ENCODE measurements around the gene TBKBP1.

Gene TBKBP1

DNA sequence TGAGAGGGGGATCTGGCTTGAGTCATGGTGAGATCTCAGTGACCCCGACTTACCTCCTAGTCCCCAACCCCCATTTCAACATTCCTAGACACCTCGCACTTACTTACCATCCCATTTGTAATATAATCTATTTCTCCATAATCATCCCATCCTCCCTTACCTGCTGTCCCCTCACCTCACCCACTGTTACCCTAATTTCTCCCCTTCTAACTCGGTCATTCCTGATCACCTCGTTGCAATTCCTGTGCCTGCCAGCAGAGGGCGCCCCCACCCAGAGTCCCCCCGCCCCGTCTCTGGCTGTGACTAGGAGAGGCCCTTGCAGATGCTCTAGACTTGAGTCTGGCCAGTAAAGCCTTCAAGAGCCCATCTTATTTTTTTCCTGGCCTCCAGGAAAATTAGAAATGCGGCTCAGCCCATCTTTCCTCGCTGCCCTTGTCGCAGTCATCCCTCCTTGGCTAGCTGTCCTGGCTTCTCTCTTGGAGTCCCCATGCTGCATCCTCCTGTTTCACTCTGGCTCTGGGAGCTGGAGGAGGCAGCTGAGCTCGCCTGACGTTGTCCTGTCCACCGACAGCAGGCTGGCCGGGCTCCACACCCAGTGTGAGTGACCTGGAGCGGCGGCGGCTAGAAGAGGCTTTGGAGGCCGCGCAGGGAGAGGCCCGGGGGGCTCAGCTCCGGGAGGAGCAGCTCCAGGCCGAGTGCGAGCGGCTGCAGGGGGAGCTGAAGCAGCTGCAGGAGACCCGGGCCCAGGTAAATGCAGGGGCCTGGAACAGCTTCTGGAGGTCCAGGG lies 5.0 kb downstream of the TBKBP1 start:
- CTCF ChIA-PET = interaction anchor here (0.6 to 7.5 kb wide), 26 partner anchors 9 to 191 kb away, joined by 3 to 128 read pairs (median 4); partner anchors contain the start of gene TBX21

DNA sequence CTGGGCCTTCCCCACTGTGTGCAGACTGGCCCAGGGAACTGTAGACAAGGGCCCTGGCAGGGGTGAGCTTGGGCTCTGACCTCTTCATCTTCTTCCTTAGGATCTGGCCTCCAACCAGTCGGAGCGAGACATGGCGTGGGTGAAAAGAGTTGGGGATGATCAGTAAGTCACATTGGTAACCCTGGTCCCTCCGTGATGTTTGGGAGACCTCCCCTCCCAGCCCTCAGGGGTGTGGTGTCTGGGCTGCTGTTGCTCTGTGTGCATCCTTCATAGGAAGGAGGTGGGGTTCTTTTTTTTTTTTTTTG lies 5.5 kb downstream of the TBKBP1 start:
- DNase-seq = no peak
- H3K36me3 Mint-ChIP-seq = peaks cover under 1% of the 10 kb centered on the region
- no peak overlapping the region for H3K27ac Mint-ChIP-seq
- H3K27me3 Mint-ChIP-seq = peaks cover 8% of the 10 kb centered on the region
- CTCF ChIA-PET = interaction anchor here (0.6 to 7.5 kb wide), 24 partner anchors 9 to 190 kb away, joined by 3 to 128 read pairs (median 4); partner anchors contain the start of gene TBX21
- no peaks in the 10 kb centered on the region for H3K9me3 Mint-ChIP-seq
- H3K4me1 Mint-ChIP-seq = peaks cover 59% of the 10 kb centered on the region
- no peak overlapping the region for H3K4me3 Mint-ChIP-seq

More for the DNA sequence above, 5.0 kb downstream of the TBKBP1 start:
- H3K36me3 Mint-ChIP-seq = no peaks in the 10 kb centered on the region
- no peak overlapping the region for H3K27ac Mint-ChIP-seq
- H3K4me1 Mint-ChIP-seq = peaks cover 54% of the 10 kb centered on the region
- no peaks in the 10 kb centered on the region for H3K9me3 Mint-ChIP-seq
- peaks cover 8% of the 10 kb centered on the region for H3K27me3 Mint-ChIP-seq
- peak; percentile 87 for DNase-seq
- no peak overlapping the region for H3K4me3 Mint-ChIP-seq

DNA sequence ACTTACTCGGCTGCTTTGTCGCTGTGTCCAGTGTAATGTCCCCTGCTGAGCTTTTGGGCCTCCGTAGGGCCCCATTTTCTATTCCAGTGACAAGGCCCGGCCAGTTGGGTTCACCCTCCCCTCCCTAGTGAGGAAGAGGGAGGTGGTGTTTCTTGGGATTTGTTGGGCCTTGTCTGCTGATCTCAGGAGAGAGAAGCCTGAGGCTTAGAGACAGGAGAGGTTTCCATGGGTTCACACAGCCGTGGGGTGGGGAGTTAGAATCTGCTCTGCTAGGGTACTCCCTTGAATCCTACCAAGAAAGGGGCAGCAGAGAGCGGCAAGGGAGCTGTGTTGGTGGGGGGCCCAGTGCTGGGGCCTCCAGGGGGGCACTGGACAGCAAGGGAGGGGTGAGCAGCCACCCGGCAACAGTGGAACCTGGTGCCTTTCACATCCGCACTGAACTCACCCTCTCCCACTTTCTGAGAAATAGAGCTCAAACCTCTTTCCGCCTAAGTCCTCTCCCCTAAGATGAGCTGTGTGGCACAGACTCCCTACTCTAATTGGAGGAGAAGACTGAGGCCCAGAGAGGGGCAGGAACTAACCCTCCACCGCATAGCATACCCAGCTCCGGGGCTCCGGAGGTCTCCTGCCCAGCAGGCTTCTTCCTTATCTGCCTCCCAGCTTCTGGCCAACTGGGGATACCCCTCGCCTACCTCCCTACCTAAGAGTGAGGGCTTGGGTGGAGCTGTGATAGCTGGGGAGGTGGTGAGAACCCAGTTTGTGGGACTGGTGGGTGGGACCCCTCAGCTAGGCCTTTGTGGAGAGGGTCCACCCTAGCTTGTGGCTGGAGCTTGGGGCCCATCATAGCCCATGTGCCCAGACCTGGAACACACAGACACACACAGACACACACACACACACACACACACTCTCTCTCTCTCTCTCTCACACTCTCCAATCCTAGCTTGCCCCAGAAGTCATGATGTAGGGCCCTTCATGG lies 6.8 kb downstream of the TBKBP1 start:
- Mint-ChIP-seq H3K36me3 (peaks cover 1% of the 10 kb centered on the region), H3K4me1 (peaks cover 63% of the 10 kb centered on the region), H3K27ac (peak overlapping the region; percentile 82), H3K9me3 (no peaks in the 10 kb centered on the region), H3K27me3 (peaks cover under 1% of the 10 kb centered on the region), H3K4me3 (peak overlapping the region; percentile 38)
- CTCF ChIA-PET = interaction anchor here (1.0 to 7.5 kb wide), 9 partner anchors 16 to 101 kb away, joined by 3 to 128 read pairs (median 11); partner anchors contain the start of gene TBX21
- no peak for DNase-seq

DNA sequence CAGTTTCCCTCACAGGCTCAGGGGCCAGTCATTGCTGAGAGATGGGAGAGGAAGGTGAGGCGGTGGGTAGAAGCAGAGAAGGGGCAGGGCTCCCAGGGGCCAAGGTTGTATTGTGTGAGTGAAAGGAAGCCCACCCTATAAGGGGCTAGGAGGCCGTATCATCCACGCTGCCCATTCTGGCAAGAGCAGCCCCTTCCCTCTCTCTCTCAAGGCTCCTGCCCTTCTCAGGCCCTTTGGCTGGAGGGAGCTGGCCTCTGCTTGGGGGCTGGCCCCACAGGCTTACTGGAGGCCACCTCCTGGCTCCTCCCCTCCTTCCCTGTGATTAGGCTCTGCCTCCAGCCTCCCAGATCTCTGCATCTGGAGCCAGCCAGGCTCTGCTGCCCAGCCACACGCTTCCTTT lies 7.6 kb downstream of the TBKBP1 start:
- Mint-ChIP-seq H3K27me3 (no peaks in the 10 kb centered on the region), H3K9me3 (no peaks in the 10 kb centered on the region), H3K36me3 (peaks cover 1% of the 10 kb centered on the region), H3K27ac (peak overlapping the region; percentile 68), H3K4me1 (peaks cover 68% of the 10 kb centered on the region), H3K4me3 (no peak overlapping the region)
- no peak for DNase-seq
- CTCF ChIA-PET = interaction anchor here (0.9 to 7.5 kb wide), 7 partner anchors 15 to 100 kb away, joined by 3 to 128 read pairs (median 11); partner anchors contain the start of gene TBX21

DNA sequence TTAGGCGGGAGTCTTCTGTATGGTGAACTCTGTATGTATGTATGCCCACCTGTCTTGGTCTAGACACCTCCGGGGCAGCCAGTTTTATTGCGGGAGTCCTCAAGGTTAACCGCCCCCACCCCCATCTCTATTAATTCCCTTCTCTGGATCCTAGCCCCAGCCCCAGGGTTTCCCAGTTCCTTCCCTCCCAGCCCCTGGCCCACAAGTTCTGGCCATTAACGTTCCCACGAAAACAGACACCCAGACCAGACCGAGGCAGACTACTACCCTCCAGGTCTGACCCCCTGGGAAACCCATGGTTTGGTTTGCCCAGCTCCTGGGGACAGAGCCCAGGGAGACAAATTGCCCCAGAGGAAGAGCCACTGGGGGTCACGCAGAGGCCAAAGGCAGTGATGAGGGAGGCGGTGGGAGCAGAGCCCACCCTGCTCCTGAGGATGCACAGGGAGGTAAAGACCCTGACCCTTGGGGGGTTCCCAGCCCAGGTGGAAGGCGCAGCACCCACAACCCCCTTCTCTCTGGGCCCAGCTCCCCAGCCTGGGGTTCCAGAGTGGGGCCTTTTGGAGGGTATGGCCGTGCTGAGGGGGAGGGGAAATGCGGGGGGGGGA lies 8.5 kb downstream of the TBKBP1 start:
- Mint-ChIP-seq H3K4me3 (no peak overlapping the region), H3K9me3 (no peaks in the 10 kb centered on the region), H3K27ac (peak overlapping the region; percentile 68), H3K4me1 (peaks cover 77% of the 10 kb centered on the region), H3K27me3 (no peaks in the 10 kb centered on the region), H3K36me3 (peaks cover 1% of the 10 kb centered on the region)
- no peak for DNase-seq
- CTCF ChIA-PET = interaction anchor here (0.6 to 7.5 kb wide), 5 partner anchors 14 to 48 kb away, joined by 3 to 128 read pairs (median 83); partner anchors contain the start of gene TBX21

DNA sequence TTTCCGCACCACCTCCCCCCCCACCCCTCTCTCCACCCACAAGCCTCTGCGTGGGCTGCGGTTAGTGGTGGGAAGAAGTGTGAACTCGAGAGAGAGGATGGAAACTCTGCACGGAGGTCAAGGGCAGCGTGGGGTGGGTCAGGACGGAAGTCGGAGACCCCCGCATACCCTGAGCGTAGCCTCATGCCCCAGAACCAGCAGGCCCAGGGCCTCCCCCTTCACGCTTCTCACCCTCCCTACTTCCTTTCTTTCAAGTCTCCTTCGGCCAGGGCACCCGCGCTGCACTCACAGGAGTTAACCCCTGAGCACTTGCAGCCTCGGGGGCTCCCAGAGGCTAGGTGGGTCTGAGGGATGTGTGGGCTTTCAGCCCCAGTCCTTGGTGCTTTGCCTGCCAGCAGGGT lies 9.2 kb downstream of the TBKBP1 start:
- H3K4me3 Mint-ChIP-seq = peak overlapping the region; percentile 53
- peak overlapping the region; percentile 89 for H3K27ac Mint-ChIP-seq
- H3K9me3 Mint-ChIP-seq = no peaks in the 10 kb centered on the region
- H3K4me1 Mint-ChIP-seq = peaks cover 81% of the 10 kb centered on the region
- peak; percentile 65 for DNase-seq
- peaks cover 1% of the 10 kb centered on the region for H3K36me3 Mint-ChIP-seq
- H3K27me3 Mint-ChIP-seq = no peaks in the 10 kb centered on the region
- CTCF ChIA-PET = interaction anchor here (7.3 to 7.5 kb wide), 2 partner anchors 14 to 28 kb away, joined by 83 to 98 read pairs; partner anchors contain the start of gene TBX21

DNA sequence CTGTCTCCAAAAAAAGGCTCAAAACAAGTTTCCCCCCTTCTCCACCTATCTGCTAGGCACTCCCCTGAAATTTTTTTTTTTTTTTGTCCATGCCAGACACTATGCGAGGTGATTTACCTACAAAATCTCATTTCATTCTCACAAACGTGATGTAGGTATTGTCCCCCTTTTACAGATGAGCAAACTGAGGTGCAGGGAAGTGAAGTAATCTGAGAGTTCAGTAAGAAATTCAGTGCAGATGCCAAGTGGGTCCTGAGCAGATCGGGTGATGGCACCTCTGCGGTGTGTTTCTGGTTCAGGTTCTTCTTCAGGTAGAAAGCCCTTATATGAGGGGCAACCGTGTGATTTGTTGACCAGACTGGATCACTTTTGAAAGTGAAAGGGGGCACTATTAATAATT lies 9.7 kb downstream of the TBKBP1 start:
- Mint-ChIP-seq H3K27ac (peak overlapping the region; percentile 89), H3K4me3 (peak overlapping the region; percentile 53), H3K4me1 (peaks cover 80% of the 10 kb centered on the region), H3K27me3 (no peaks in the 10 kb centered on the region), H3K36me3 (peaks cover 1% of the 10 kb centered on the region), H3K9me3 (no peaks in the 10 kb centered on the region)
- DNase-seq = no peak
- CTCF ChIA-PET = interaction anchor here (1.1 to 7.5 kb wide), 6 partner anchors 13 to 39 kb away, joined by 3 to 98 read pairs (median 8); partner anchors contain the start of gene TBX21

DNA sequence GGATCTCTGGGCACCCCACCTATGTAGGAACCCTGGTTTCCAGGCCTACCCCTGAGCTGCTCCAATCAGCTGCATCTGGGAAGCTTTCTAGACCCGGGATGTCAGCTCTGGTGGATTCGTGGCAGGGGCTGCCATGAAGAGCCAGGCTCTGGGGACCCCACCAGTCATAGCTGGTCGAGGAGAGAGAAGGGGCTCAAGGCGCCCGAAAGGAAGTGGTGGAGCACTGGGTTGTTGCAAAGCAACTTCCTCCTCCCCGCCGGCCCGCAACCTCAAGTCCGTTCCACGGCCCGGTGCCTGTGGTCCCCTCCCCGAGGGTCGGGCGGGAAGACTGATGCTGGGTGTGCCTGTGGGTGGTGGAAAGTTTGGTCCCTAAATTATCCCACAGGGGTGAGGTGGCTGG lies 10.2 kb downstream of the TBKBP1 start:
- peaks cover 1% of the 10 kb centered on the region for H3K36me3 Mint-ChIP-seq
- H3K4me3 Mint-ChIP-seq = peak overlapping the region; percentile 53
- peak overlapping the region; percentile 89 for H3K27ac Mint-ChIP-seq
- H3K4me1 Mint-ChIP-seq = peaks cover 76% of the 10 kb centered on the region
- CTCF ChIA-PET = interaction anchor here (1.1 to 1.6 kb wide), 5 partner anchors 14 to 40 kb away, joined by 3 to 11 read pairs (median 5); no protein-coding TSS in a partner anchor
- H3K9me3 Mint-ChIP-seq = no peaks in the 10 kb centered on the region
- no peaks in the 10 kb centered on the region for H3K27me3 Mint-ChIP-seq
- DNase-seq = peak; percentile 32

DNA sequence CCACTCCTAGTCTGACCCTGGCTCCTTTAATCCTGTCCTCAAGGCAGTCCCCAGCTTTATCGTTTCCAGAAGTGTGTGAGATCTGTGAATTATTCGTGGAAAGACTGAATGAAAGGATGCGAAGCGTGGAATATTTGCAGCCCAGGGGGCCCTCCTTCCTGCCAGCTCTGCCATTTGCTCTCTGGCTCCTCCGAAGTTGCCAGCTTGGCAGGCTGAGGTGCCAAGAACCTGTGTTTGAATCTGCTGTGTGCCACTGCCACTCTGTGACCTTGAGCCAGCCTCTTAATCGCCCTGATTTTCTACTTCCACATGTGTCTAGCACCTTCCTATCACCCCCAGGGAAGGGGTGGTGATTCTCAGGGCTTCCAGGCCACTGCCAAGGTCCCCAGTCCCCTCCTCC lies 10.8 kb downstream of the TBKBP1 start:
- no peak for DNase-seq
- Mint-ChIP-seq H3K27ac (peak overlapping the region; percentile 89), H3K27me3 (no peaks in the 10 kb centered on the region)

DNA sequence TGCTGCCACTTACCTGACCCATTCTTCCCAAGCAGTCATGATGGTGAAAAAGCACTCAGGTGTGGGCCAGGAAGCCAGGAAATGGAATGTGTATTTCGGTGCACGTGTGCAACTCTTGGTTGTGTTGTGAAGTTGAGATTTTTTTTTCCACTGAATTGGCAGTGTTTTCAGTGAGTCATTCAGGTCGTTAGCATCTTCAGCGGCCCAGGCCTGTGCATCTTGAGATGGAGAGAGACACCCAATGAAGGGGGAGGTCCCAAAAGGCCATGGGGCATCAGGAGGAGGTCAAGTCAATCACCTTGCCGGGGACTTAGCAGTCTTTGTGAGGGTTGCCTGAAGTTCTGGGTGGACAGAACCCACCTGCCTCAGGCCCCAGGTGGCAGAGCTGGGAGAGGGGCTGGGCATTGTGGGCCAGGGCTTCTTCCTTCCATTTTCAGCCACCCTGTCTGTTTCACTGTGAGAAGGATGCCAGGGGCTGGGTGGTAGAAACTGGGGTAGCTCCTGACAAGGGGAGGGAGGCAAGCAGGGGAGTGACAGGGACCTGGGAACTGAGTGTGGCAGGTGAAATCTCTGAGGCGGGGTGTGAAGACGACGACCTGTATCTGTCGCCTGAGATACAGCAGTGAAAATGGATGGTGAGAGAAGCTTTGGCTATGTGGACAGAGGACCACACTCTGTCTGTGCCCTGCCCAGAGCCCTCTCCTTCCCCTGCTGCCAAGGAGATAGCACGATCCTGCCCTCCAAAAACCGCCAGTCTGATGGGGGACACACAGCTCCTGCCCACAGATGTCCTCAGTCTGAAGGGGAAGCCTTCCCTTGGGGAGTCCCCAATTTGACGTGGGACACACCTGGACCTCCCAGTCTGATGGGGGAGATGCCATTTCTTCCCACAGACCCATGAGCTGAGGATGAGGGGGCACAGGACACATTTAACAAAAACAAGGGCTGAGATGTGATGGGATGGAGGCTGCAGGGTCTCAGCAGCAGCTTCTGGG lies 11.9 kb downstream of the TBKBP1 start:
- peak; percentile 58 for DNase-seq
- H3K36me3 Mint-ChIP-seq = peaks cover 1% of the 10 kb centered on the region
- CTCF ChIA-PET = interaction anchor here (0.8 to 3.3 kb wide), 6 partner anchors 12 to 37 kb away, joined by 3 to 24 read pairs (median 3); partner anchors contain the start of gene TBX21
- no peaks in the 10 kb centered on the region for H3K27me3 Mint-ChIP-seq
- peak overlapping the region; percentile 89 for H3K27ac Mint-ChIP-seq
- H3K9me3 Mint-ChIP-seq = no peaks in the 10 kb centered on the region
- peak overlapping the region; percentile 34 for H3K4me3 Mint-ChIP-seq
- peaks cover 72% of the 10 kb centered on the region for H3K4me1 Mint-ChIP-seq

More for the DNA sequence above, 10.8 kb downstream of the TBKBP1 start:
- peaks cover 1% of the 10 kb centered on the region for H3K36me3 Mint-ChIP-seq
- H3K4me3 Mint-ChIP-seq = peak overlapping the region; percentile 41
- no peaks in the 10 kb centered on the region for H3K9me3 Mint-ChIP-seq
- H3K4me1 Mint-ChIP-seq = peaks cover 75% of the 10 kb centered on the region
- CTCF ChIA-PET = interaction anchor here (1.1 to 1.6 kb wide), 5 partner anchors 13 to 41 kb away, joined by 3 to 11 read pairs (median 5); no protein-coding TSS in a partner anchor

DNA sequence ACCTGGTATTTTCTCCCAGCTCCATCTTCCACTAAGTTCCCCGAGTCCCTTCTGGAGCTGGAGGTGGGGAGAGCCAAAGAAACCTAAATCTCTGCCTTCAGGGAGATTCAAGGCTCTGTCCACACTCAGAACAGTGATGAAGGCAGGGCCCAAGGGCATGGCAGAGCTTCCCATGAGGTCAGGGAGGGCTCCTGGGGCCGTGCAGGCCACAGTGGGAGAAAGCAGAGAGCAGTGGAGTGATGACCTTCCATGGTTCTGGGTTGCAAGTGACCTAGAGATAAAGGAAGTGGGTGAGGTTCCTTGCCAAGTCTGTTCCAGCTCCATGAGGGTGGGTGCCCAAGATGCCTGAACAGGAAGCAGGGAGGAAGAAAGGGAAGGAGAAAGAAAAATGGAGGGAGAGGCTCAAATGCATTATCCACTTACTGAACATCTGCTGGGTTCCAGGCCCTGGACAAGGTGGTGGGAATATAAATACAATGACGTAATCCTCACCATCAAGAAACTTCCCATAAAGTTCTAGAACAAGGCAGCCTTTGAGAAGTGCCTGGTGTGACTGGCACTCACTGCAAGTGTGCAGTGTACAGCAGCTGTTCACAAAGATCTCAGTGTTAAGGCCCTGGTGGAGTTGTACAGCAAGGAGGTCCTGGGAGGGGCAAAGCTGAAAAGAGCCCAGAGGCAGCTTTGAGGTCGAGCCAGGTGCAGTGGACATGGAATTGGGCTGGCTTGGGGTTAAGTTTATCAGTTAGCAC lies 13.3 kb downstream of the TBKBP1 start:
- Mint-ChIP-seq H3K27me3 (peaks cover 4% of the 10 kb centered on the region), H3K36me3 (peaks cover 1% of the 10 kb centered on the region), H3K4me3 (no peak overlapping the region), H3K4me1 (peaks cover 67% of the 10 kb centered on the region), H3K27ac (peak overlapping the region; percentile 89), H3K9me3 (no peaks in the 10 kb centered on the region)
- CTCF ChIA-PET = interaction anchor here (1.2 to 3.3 kb wide), 5 partner anchors 8 to 25 kb away, joined by 3 to 24 read pairs (median 7); partner anchors contain the start of gene TBX21
- DNase-seq = no peak

DNA sequence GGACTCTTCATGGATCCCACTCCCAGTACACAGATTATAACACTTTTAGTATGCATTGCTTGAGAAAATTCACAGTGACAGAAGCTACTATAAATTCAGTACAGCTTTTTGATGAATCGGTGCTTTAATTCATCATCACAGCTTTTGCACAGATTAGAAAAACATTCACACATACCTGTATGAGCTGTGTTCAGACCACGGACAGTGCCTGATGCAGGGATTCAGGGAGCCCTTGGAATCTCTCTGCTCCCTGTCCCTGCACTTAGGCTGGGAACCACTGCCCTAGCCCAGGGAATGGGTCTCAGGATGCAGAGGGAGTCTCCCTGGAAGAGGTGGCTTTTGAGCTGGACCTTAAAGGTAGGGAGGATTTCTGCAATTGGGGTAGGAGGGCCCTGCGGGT lies 13.9 kb downstream of the TBKBP1 start:
- no peak for DNase-seq
- CTCF ChIA-PET = interaction anchor here (1.2 to 3.3 kb wide), 5 partner anchors 9 to 25 kb away, joined by 3 to 24 read pairs (median 7); partner anchors contain the start of gene TBX21
- Mint-ChIP-seq H3K4me1 (peaks cover 63% of the 10 kb centered on the region), H3K4me3 (no peak overlapping the region), H3K36me3 (peaks cover 1% of the 10 kb centered on the region), H3K27me3 (peaks cover 11% of the 10 kb centered on the region), H3K9me3 (no peaks in the 10 kb centered on the region), H3K27ac (no peak overlapping the region)

Measured in activated naive CD4-positive, alpha-beta T cell treated with anti-CD3 and anti-CD28 coated beads, Interleukin-2, amount 10 ng/mL, durations not matched to agents 7 days and 5 days (primary cell).